Activated T-cell treated with anti-CD3 and anti-CD28 coated beads, Interleukin-2, amount 50 U/mL, for 1 hour (primary cell): ENCODE measurements around the gene C19orf38.

Experiments used
- DNase-seq: peaks from one replicate; pipeline ENCODE4 v3.0.0-alpha.2; 2020

Gene C19orf38

DNA sequence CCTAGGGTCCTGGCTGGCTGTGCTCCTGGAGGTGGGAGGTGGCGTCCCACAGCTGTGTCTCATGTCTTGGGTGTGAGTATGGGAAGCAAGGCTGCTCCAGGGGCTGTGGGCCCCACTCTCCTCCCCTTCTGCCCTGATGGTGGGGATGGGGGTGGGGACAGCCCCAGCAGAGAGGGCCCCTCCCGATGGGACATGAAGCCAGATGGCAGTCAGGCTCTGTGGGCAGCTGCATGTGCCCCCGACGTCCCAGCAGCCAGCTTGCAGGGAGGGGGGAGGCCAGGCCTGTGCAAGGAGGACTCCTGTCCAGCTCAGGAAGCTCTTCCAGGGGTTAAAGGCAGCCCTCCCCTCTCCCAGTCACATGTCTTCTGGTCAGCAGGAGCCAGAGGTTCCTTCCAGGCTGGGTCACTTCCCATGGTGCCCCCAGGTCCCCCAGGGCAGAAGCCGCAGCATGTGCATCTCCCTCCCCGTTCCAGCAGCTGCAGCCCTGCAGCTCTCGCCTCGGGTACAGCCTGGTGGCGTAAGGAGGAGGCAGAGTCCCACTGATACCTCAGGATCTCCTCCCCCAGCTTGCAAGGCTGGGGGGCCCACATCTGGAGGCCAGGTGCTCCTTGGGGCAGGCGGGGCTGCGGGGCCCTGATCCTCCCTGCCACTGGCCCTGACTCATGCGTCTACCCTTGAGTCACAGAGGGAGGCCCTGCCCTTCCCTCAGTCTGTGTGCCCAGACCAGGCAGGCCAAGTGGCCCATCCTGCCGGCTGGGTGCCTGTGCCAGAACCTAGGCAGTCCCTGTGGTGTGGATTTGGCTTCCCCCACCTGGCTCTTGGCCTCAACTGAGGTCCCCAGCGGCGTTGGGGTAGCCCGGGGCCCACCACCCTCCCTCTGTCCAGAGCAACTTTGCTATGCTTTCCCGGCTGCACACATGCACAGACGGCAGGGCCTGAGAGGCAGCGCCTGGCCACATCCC, 67.2 kb downstream of the C19orf38 start:
- DNase-seq: no peak

GRCh38 chr19:10916602-10917001, 68.4 kb downstream of the C19orf38 start:
- no peak for DNase-seq

GRCh38 chr19:10918359-10918758, 70.1 kb downstream of the C19orf38 start:
- DNase-seq: no peak
